Activated naive CD4-positive, alpha-beta T cell treated with anti-CD3 and anti-CD28 coated beads, Interleukin-2, amount 50 U/mL, for 16 hours (primary cell): ENCODE measurements around the gene KCNE1.
"Not testable (repeated sequence)": the region's sequence is repeated elsewhere in the genome, so short reads cannot be mapped to it uniquely, and the experiment has no call there.

Experiments
- DNase-seq: peaks from one replicate; pipeline ENCODE4 v3.0.0-alpha.2; 2020

KCNE1 gene

GRCh38 chr21:34406676-34407075 is 105.3 kb downstream of the KCNE1 start:
- DNase-seq: not testable (repeated sequence)

- DNase-seq: not testable (repeated sequence)
These were observed 105.9 kb downstream of the KCNE1 start for GRCh38 chr21:34406102-34406501.

GRCh38 chr21:34405686-34406085 is 106.3 kb downstream of the KCNE1 start:
- not testable (repeated sequence) for DNase-seq

- not testable (repeated sequence) for DNase-seq
These were observed 107.3 kb downstream of the KCNE1 start for GRCh38 chr21:34404742-34405141.

GRCh38 chr21:34400522-34400921 is 111.5 kb downstream of the KCNE1 start:
- not testable (repeated sequence) for DNase-seq
